KOPT-K1 (cell line): ENCODE measurements around the gene OPRL1.

Experiments
- H3K27ac ChIP-seq: fragments of 200-600 bp; sonication (generic); 2 replicates; pipeline ENCODE4 v1.5.1; 2016; ENCODE audit warnings: antibody characterized with exemption, mild to moderate bottlenecking, low read depth, low read length; ENCODE audit not compliant: poor library complexity, severe bottlenecking
- H3K36me3 ChIP-seq: fragments of 200-600 bp; sonication (generic); 2 replicates; pipeline ENCODE4 v1.5.1; 2017; ENCODE audit warnings: antibody characterized with exemption, mild to moderate bottlenecking, low read length, moderate library complexity; ENCODE audit not compliant: insufficient read depth
- H3K9me3 ChIP-seq: fragments of 200-600 bp; sonication (generic); 2 replicates; pipeline ENCODE4 v1.5.1; 2017; ENCODE audit warnings: antibody characterized with exemption, low read length, mild to moderate bottlenecking; ENCODE audit not compliant: insufficient read depth, poor library complexity, severe bottlenecking

The OPRL1 gene

DNA sequence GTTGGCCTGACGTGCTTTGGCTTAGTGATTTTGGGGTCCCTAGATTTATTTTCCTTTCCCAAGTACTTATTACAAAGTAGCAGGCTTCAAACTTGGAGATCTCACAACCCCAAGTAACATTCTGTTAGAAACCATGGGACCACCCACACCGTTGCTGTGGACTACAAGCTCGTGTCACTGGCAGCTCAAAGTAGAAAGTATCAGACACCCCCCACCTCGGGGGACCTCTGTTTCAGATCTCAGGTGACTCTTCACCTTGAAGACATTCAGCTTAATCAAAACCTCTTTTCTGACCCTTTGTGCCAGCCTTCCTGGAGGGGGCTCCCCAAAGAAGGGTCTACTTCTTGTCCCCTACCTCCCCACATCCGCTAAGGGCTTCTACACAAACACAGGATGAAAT, 68.7 kb downstream of the OPRL1 start:
- H3K9me3 ChIP-seq = peaks cover 17% of the 10 kb centered on the region

DNA sequence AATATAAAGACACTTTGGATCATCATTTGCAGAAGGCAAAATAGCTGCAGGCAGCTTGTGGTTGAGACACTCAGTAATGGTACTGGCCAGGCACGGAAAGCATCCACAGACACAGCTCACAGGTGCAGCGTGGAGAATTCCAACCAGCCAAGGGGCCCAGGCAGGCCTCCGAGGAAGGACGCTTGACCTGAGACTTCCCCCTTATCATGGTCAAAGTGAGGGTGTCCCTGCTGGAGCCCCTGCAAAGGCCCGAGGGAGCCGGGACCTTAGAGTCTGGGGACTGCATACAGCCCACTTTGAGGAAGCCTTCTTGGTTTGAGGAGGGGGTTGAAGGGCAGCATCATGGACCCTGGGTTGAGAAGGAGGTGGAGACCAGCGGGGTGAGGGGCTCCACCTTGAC, 69.3 kb downstream of the OPRL1 start:
- Histone ChIP-seq H3K27ac (no peak overlapping the region), H3K36me3 (no peaks in the 10 kb centered on the region), H3K9me3 (peaks cover 16% of the 10 kb centered on the region)

More for the DNA sequence above, 68.7 kb downstream of the OPRL1 start:
- Histone ChIP-seq H3K36me3 (no peaks in the 10 kb centered on the region), H3K27ac (no peak overlapping the region)

DNA sequence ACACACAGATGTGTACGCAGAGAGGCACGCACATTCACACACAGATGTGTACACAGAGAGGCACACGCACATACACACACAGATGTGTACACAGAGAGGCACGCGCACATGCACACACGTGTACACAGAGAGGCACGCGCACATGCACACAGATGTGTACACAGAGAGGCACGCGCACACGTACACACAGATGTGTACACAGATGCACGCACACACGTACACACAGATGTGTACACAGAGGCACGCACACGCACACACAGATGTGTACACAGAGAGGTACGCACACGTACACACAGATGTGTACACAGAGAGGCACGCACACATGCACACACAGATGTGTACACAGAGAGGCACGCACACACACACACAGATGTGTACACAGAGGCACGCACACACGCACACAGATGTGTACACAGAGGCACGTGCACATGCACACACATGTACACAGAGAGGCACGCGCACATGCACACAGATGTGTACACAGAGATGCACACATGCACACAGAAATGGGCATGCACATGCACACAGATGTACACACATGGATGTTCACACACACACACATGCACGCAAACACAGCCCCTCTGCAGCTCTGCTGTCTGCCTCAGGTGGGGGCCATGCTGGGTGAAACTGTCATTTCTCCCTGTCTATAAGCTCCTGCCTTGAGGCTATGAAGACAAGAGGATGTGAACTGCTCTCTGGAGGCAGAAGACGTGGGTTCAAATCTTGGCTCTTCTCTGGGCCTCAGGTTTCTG, 70.1 kb downstream of the OPRL1 start:
- no peak overlapping the region for H3K27ac ChIP-seq
- peaks cover 8% of the 10 kb centered on the region for H3K9me3 ChIP-seq
- no peaks in the 10 kb centered on the region for H3K36me3 ChIP-seq
